Measurements from ENCODE around the gene LIFR.

Gene LIFR

DNA sequence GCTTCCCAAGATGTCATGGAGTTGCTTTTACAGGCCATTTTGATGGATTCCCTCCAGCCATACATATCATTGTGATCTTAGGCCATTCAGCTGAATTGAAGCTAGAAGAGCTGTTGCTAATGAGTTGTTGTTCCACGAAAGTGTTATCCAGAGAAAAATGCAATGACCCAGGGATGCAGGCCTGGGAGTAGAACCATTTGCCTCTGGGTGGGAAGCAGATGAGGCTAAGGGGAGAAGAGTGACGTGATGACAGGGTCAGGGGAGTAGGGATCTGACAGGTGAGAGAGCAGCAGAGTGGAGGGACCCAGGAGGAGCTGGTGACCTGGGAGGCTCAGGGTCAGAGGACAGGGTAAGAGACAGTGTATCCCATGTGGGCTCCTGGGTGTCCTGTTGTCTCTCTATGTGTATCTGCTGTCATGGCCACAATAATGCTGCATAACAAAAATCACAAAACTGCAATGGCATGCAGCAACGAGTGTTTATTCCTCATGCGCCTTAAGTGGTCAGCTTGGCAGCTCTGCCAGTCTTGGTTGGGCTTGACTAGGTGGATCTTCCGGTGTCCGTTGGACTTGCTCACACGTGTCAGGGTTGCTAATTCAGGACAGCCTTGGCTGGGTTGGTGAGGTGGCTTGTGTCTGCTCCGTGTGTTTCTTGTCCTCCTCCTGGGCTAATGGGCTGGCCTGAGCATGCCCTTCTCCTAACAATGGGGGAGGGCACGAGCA lies 90.6 kb downstream of the LIFR start:
- no peak for DNase-seq (ENCODE audit: low spot score)

DNA sequence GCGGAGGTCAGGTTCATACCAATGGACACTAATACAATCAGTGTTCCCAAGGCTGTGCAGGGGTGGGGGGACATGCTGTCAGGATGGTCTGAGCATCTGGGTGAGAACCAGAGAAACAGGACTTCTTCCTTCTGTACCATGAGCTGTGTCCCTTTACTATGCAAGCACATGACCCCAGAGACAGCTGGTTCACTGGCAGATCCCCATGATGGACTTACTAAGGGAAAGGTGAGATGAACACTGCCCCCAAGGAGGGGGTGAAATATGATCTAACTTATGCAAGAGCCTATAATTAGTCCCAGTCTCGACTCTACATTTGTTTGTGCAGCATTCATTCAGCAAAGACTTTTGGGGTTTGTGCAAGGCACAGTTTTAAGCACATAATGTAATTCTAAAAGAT lies 91.4 kb downstream of the LIFR start:
- no peak for DNase-seq (ENCODE audit: low spot score)

DNA sequence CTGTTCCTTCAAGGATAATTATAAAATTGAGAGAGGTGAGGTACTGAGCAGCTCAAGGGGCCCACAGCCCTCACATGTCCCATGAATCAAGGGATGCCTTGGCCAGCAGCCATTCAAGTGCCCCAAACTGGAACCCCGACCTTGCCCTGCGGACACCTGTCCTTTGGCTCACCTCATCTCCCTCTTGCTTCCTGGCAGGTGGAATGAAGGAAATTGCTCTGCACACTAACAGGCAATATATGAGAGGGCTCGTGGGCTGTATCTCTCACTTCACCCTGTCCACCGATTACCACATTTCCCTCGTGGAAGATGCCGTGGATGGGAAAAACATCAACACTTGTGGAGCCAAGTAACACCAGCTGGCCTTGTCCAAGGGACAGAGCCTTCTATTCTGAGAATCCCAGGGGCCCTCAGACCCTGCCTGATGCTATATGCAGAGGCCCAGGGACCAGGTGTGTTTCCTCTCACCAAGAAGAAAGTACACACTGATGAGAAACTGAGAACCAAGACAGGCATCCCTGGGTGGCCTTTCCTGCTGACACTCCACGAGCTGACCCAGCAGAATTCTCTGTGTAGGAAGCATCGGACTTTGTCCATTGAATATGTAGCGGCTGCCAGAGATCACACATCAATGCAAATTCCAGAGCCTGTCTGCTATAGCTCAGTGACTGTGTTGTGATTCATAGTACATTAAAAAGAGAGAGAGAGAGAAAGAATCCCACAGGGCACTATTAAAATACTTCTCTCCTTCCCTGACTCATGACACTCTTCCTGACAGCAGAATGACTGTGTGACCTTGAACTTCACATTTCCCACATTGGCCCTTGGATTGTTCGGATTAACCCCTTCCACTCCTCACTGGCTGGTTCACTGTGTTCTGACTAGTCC lies 92.6 kb downstream of the LIFR start:
- no peak for DNase-seq (ENCODE audit: low spot score)

DNA sequence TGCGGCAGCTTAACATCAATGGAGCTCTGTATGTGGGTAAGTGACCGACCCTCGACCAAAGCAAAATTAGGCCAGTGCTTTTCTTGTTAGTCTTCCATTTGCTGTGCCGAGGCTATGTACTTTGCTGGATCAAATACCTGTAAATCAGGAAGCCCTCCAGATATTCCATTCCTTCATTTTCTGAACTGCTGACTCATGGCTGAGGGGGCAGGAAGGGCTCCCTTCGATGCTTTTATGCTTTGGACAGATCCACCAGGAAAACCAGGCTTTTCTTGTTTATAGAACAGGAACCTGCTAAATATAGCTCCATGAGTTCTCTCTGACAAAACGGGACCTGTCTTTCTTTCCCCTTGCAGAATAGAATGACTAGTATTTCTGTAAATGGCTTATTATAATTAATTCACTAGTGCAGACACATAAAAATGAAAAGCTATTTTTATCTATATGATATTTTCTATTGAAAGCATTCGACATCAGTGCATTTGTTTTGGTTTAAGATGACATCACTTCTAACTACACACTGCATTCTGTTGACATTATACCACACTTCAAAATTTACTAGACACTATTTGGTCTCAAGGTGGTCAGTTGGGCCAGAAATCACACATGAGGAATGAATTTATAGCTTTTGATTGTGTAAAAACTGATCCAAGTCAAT lies 93.3 kb downstream of the LIFR start:
- no peak for DNase-seq (ENCODE audit: low spot score)

DNA sequence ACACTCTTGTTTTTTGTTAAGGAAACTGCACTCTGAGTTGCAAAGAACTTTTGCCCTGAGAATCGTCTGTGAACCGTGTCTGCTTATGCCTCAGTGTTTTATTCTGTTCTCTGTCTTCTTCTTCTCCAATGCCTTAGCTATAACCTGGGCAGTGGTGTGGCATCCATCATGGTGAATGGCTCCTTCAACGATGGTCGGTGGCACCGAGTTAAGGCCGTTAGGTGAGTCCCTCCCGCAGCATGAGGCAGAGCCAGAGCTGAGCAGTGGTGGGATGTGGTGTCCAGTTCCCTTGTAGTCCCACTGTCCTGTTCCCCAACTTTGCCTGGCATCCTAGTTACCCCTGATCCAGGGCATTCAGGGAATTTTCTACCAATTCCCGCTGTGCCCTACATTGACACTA lies 98.3 kb downstream of the LIFR start:
- no peak for DNase-seq (ENCODE audit: low spot score)

DNA sequence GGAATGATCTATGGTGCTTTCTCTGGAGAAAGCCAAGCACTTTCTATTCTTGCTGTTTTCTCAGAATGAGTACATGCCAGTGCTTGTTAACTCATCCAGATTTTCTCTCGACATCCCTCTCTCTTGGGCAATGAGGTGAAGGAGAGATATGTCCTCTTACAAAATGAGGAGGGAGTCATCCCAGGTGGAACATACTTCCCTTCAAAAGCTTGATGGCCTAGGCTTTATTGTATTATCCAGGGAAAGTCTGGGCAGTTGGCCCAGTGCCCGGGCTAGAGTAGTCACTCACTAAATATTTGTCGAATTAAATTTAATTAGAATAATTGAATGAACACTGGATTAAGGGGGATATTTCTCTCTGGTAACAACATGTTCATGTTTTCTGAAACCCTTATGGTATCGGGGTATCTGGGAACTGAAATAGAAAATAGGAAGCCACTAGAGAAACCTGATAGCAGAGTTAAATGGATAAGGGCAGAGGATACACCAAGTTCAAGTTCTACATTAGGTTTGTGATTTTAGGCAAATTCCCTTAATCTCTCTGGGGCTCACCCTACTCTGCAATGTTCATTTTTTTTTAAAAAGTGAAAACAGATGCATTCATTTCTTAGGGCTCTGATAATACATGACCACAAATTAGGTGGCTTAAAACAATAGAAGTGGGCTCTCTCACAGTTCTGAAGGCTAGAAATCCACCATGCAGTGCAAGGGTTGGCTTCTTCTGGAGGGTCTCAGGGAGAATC lies 99.6 kb downstream of the LIFR start:
- DNase-seq (ENCODE audit: low spot score) = no peak

DNA sequence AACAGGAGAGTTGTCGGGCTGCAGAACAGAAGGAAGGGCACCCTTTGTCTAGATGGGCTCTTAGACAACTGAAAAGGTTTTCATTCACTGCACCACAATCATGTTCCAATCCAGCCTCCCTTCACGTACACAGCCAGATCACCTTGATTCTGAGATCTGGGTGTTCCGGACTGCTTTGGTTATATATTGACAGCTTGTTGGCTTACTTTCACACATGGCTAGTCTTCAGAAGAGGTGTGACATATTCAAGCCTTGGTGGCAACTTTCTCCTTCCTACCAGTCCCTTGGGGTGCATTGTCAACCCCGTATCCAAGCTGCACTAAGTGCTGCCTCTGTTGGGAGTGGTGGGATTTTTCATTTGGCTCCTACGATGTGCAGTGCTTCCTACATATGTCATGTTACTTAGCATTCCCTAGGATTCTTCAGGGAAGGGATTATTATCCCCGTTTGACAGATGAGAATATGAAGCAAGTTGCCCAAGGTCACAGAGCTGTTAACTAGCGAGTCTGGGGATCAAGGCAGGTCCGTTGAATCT lies 100.6 kb downstream of the LIFR start:
- no peak for DNase-seq (ENCODE audit: low spot score)

DNA sequence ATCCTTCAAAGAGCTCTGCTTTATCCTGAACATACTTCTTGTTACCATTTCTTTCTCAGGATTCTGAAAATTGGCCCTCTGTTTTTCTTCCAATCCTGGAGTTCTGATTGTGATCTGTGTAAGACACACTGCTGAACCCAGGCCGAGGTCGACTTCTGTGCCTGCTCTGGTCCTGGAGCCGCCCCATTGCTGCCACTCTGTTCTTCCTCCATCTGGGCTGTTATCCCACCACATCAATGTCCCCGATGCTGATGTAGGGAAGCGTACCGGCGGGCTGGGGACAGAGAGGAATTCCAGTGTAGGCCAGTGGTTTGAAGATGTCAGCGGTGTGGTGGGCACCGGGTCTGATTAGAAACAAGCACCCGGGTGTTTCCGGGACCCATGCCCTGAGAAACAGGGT lies 102.5 kb downstream of the LIFR start:
- DNase-seq (ENCODE audit: low spot score) = no peak

DNA sequence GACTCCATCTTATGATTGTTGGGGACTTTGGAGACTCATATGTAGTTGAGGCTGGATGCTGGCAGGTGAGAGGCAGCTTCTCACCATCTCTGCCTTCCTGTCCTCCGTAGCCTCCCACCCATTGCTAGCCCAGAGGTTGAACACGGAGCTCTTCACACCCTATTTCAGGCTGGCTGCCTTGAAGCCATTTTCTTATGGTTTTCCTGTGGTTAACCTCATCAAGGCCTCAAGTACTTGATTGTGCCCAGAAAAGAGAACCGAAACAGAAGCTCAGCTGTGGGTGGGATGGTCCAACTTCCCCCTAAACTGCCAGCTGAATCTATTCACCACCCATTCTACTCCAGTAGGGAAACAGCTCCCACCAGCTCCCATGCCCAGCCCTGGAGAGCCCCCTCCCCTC lies 102.9 kb downstream of the LIFR start:
- DNase-seq (ENCODE audit: low spot score) = peak; percentile 61

DNA sequence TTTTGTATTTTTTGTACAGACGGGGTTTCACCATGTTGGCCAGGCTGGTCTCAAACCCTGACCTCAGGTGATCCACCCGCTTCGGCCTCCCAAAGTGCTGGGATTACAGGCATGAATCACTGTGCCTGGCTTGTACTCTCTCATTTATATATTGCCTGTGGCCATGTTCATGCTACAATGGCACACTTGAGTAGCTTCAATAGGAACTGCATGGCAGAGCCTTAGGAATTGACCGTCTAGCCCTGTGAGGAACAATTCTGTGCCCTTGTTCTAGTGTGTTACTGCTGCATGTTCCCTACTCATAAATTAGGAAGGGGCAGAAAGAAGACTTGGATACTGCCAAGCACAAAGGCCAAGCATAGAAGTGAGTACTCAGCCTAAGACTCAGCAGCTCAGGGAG lies 104.2 kb downstream of the LIFR start:
- no peak for DNase-seq (ENCODE audit: low spot score)

DNA sequence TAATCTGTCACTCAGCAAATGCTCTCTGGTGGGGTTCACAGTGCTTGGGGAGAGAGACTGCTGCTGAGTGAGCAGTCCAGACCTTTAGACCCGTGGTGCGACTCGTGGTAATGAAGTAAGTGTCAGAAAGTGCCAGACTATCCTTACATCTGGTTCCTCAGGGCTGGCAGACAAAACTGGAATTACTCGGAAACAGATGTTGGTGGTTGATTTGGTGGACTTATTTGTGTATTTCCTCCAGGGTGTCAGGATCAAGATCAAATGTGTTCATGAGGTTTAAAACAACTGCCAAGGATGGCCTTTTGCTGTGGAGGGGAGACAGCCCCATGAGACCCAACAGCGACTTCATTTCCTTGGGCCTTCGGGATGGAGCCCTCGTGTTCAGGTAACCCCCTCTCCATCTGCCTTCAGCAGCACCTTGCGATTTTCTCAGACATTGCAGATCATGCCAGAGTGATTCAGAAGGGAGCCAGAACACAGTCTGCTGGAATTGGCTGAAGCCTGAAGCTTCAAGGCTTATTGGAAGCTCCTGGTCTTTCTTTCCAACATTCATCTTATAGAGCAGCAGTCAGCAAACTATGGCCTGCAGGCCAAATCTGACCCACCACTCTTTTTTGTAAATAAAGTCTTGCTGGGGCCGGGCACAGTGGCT lies 105.2 kb downstream of the LIFR start:
- DNase-seq (ENCODE audit: low spot score) = no peak

DNA sequence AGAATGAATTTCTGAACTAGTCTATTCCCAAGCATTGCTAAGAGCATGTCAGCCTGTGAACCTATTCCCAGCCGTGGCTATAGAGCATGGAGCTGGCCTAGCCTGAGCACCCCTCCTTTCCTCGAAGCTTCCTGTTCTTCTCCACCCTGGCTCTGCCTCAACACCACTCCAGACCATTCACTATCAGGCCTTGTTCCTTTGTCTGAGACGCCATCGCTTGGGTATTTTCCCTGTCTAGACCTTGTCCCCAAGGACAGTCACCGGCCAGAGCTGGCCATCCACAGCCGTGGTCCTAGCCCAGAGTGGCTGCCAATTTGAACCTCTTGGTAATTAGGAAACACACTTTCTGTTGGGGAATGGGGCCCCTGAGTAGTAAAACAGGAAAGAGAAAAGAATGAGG lies 105.8 kb downstream of the LIFR start:
- DNase-seq (ENCODE audit: low spot score) = no peak

DNA sequence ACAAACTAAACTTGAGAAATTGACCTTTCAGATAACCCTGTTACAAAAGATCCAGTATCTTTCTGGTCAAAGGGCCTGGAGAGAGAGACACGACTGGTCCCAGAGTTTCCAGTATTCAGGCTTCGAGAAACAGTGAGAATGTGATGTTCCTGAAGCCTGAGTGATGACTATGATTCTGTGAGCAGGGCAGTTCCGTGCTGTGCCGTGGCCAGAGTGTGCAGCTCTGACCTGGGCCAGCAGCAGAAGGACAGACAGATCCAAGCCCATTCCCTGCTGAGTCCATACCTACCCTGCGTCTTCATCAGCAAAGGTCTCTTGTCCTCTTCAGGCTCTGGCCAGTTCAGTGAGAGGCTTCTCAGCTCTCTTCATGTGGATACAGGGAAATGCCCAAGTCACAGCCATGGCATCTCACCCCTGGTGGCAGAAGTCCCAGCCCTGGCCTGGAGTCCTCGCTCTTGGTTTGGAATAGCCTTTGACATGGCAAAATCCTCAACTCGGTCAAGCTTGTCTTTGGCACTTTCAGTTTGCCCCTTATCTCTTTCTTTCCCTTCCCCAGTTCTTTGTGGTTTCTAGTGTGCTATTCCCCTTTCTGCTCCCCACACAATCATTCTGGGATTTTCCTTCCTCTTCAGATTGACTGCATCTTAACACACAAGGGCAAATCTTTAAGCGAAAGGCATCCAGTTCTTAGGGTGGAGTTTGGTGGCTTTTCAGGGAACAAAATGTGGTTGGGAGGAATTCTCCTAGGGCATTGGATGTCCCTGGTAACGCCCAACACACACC lies 107.7 kb downstream of the LIFR start:
- no peak for DNase-seq (ENCODE audit: low spot score)

DNA sequence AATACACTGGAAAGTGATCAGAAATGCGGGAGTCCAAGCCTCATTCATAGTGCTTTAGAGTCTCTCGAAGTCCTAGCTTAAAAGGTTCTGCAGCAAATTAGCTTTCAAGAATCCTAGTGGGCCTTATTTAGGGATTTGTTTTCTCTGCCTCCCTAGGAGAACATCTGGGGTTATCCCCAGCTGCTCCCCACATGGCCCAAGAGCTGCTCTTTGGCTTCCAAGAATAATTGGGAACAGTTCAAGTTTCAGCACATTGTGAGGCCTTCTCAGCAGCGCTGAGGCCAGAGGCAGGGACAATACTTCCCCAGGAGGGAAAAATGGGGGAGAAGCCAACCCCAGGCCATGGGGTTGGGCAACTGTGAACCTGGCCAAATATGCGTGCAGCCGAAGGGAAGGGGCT lies 108.7 kb downstream of the LIFR start:
- DNase-seq (ENCODE audit: low spot score) = no peak

DNA sequence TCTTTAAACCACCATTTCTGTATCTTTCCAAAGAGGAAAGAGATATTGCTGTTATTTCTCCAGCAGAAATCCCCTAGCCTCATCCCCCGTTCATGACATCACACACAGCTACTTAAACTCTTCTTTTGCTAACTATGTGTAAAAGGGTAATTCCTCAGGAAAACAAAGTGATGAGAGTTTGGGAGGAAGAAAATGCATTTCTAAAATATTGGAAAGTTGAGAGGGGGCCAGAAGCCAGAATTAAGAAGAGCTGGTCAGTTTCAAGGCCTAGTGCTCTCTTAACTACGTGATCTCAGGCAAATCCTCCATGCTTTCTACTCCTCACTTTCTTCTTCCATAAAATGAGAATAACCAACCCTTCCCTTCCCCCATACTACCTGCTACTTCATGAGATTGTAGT lies 109.4 kb downstream of the LIFR start:
- DNase-seq (ENCODE audit: low spot score) = no peak

DNA sequence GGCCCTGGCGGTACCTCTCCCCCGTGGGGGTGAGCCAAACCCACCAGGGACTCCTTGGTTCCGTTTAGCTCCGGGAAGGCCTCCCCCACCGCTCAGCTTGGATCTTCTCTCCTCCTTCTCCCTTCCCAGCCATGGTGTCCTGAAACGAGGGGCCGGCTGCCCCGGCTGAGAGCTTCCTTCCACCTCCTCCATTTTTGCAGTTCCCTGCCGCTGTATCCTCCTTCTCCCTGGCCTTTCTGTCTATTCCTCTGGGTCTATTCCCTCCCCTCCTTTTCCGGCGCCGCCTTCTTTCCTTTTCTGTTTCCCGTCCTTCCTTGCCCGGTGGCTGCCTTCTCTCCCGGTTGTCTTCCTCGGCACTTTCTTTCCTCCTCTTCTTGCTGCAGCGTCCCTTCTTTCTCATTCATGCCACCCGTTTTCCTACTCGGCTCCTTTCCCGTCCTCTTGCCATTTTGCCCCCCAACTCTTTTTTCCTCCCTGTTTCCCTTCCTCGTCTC lies 110.4 kb downstream of the LIFR start:
- DNase-seq (ENCODE audit: low spot score) = no peak

DNA sequence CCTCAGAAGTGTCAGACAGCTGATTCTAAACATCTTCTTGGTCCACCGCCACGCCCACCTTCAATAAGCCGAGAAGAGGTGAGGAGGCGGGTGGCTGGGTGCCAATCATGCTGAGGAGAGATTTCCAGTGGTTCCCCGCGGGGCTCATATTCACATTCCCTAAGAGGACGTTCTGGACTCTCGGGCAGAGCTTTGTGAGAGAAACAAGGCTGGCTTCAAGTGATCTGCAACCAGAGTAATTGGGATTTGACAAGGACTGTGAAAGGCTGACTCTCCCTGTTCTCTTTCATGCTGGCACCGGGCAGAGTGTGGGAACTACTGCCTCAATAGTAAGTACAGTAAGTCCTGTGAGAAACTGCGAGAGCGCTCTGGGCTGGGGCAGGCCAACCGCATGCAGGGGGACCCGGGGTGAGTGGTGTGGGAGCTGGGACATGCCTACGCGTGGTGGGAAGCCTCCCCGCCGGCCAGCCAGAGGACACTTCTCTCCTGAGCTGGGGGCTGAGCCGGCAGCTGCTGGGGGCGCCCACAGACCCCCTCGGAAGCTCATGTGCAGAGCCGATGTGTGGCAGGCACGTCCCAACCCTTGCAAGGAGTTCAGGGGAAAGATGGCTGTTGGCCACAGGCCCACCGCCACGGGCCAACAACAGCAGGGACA lies 110.9 kb downstream of the LIFR start:
- DNase-seq (ENCODE audit: low spot score) = no peak

DNA sequence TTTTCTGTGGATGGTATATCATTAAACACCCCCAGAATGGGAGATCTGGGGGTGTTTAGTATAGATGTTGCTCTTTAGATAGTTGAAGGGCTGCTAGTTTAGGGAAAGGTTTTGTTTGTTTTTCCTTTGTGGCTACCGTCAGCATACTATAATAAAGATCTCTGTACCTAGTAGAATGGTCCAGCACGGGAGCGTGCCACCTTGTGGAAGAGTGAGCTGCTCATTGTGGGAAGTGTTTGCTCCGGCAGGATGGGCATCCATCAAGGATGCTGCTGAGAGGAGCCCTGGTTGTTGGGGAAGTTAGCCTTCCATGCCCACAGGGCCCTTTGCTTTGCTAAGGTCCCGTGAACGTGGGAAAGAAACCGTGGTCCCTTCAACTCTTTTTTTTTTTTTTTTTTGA lies 113.1 kb downstream of the LIFR start:
- DNase-seq (ENCODE audit: low spot score) = no peak

DNA sequence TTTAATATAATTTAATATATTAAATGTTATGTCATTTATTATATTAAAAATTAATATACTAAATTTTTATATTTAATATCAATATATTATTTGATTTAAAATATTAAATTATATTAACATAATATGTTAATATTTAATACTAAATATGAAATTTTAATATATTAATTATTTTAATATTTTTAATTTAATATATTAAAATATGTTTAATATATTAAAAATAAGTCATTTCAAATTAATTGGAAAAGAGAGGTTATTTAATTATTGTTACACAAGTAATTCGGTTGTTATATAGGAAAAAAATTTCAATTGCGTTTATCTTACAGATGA lies 114.2 kb downstream of the LIFR start:
- no peak for DNase-seq (ENCODE audit: low spot score)
